HCT116 (cell line): Measurements from ENCODE around the gene MEIS1.

Experiments used
- CEBPB ChIP-seq: IDR thresholded peaks from 2 replicates; pipeline ENCODE4 v1.6.1; 2012; ENCODE audit warnings: low read depth
- CTCF ChIP-seq, 3 experiments: fragments of 200-600 bp in 1 of 3; sonication (generic) in 1 of 3; IDR thresholded peaks in 2 of 3; conservative IDR thresholded peaks in 1 of 3; 2 replicates each; pipeline ENCODE4 v1.5.1; 2012 to 2017; ENCODE audit warnings: low read depth in 2 of 3, low read length in 2 of 3, antibody characterized with exemption in 1 of 3, borderline replicate concordance in 1 of 3, control low read depth in 1 of 3, mild to moderate bottlenecking in 1 of 3, mixed read lengths in 1 of 3, mixed run types in 1 of 3, moderate library complexity in 1 of 3; ENCODE audit not compliant: insufficient read depth in 1 of 3
- EZH2 ChIP-seq: fragments of 200-600 bp; sonication (generic); IDR thresholded peaks from 2 replicates; pipeline ENCODE4 v1.6.1; 2017; ENCODE audit warnings: antibody characterized with exemption, mixed run types
- POLR2A ChIP-seq: IDR thresholded peaks from 2 replicates; pipeline ENCODE4 v1.7.0; 2011; ENCODE audit warnings: borderline replicate concordance; ENCODE audit not compliant: insufficient read depth, insufficient read length; ENCODE audit errors: extremely low read depth
- POLR2AphosphoS5 ChIP-seq: IDR thresholded peaks from 2 replicates; pipeline ENCODE4 v1.6.1; 2011; ENCODE audit warnings: mild to moderate bottlenecking, low read depth, low read length, moderate library complexity
- RAD21 ChIP-seq: IDR thresholded peaks from 2 replicates; pipeline ENCODE4 v1.6.1; 2012; ENCODE audit warnings: low read depth, mild to moderate bottlenecking
- REST ChIP-seq: IDR thresholded peaks from 2 replicates; pipeline ENCODE4 v1.6.1; 2012; ENCODE audit warnings: low read depth
- ZNF274 ChIP-seq: fragments of 200-500 bp; sonication (Bioruptor generic); IDR thresholded peaks from 2 replicates; pipeline ENCODE4 v1.6.1; 2014; ENCODE audit warnings: mild to moderate bottlenecking, low read depth, low read length, inconsistent platforms

GRCh38 chr2:66568650-66569300, 133.8 kb downstream of the MEIS1 start:
- TF ChIP-seq EZH2, result no peak
- TF ChIP-seq RAD21, result no peak
- no peak for TF ChIP-seq CTCF (IDR thresholded peaks at IDR 0.05 in 2 of 3, conservative IDR thresholded peaks at IDR 0.05 in 1 of 3; ENCODE audit: borderline replicate concordance in 1 of 3, insufficient read depth in 1 of 3, low read depth in 2 of 3, low read length in 2 of 3)
- TF ChIP-seq ZNF274, result no peak
- TF ChIP-seq POLR2AphosphoS5, result no peak
- TF ChIP-seq POLR2A, result no peak
- TF ChIP-seq REST, result no peak
- TF ChIP-seq CEBPB, result no peak
